GM19324 (cell line): ENCODE results near the gene IGF2BP2.
"Not testable (repeated sequence)": the region's sequence is repeated elsewhere in the genome, so short reads cannot be mapped to it uniquely, and the experiment has no call there.

Experiments used
- ATAC-seq: cut with Tn5 transposase; IDR thresholded peaks from one replicate; pipeline ENCODE4 v1.9.1; 2021; ENCODE audit warnings: mild to moderate bottlenecking, moderate library complexity; ENCODE audit not compliant: unreplicated experiment, low FRiP score

IGF2BP2 gene

DNA sequence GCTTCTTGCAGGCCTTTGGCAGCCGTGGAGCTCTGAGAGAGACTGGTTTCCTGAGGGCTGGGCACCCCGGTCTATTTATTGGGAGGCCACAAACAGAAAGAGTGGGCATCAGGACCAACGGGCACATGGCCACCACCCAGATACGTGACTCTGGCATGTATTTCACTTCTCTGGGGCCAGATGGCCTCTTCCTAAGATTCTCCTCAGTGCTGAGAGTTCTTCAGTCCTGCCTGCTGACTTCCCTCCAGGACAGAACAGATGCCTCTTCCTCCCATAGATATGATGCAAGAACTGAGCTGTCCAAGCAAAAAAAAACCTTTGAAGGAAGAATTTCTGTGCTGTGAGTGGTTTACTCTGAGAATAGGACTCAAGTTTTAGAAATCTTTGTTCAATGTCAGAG, 107.7 kb downstream of the IGF2BP2 start:
- ATAC-seq: no peak

DNA sequence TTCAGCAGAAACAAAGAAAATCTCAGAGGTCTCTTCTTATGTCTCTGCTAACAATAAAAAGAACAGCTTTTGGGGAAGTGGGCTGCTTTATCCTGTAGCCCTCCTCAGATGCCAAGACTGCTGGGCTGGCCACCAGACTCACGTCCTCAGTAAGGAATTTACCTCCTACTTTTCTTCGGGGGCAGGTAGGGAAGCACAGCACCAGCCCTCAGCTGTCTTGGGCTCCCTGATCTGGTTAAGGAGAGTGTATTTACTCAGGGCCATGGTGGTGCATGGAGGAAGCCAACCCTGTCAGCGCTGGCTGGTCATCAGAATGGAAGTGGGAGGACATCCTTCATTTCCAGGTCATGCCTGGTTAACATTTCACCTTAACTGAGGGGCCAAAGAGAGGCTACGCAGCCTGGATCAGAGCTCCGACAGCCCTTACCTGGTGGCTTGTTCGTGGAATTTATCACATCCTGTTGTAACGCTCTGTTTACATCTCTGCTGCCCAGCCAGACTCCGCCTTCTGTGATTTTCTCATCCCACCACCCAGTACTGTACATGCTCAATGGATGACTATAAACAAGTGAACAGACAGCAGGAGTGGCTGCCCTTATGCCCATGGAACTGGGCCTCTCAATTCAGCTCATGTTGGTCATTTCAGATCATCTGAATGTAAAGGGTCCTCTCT, 108.3 kb downstream of the IGF2BP2 start:
- ATAC-seq: no peak

DNA sequence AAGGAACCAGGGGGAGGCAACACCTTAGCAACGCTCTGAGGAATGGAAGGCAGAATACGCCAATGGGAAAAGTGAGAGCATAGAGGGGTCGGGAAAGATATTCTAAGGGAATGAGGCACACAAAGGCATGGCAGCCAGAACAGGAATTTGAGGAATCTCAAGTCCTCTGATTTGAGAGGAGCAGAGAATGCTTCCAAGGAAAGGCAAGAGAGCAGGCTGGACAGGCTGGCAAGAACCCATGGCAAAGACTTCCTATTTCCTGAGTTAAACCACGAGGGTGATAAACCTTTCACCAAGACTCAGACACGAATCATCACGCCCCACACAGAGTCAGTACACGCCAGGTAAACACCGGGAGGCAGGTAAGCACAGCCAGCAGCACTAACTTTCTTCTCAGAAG, 109.8 kb downstream of the IGF2BP2 start:
- ATAC-seq: no peak

DNA sequence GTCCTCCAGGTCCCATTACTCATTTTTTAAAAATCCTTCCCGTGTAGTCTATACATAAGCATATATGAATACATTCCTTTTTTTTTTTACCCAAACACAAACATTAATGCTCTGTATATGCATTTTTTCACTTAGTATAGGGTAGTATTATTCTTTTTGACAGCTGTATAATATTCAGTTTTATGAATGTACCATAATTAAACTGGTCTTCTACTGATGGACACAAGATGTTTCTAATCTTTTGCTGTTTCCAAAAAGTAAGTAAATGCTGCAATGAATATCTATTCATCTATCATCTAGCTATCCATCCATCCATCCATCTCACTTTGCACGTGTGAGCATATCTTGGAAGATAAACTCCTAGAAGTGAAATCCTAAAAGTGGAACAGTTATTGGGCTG, 110.8 kb downstream of the IGF2BP2 start:
- ATAC-seq: no peak

DNA sequence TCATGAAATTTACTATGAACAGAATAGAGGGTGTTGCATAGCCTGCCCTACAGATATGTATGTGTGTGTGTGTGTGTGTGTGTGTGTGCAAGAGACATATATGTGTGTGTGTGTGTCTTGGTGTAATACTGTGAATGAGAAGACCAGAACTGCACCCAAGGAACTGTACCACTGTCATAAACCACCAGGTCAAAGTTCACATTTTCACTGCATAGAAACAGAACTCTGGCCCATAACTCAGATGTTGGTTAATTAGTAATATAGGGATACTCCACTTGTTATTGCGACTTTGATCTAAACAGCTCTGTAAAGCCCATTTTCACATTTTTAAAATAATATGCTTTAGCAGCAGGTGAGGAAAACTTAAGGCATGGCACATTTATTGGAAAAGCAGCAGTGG, 111.8 kb downstream of the IGF2BP2 start:
- no peak for ATAC-seq

DNA sequence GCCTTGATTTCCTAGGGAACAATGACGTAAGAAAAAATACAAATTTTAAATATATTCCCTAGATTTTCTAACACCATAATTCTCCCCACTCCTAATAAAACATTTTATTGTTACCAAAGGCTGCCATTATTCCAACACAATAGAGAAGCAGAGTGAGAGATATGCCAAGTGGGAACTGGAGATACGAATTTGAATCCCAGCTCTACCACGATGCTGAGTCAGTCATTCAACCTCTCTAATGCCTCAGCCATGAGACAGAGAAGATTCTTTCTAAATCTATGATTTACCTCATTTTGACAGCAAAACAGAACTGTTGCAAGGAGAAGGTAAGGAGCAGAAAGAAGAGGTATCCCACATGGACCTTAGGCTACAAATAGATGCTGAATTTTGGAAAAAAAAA, 112.5 kb downstream of the IGF2BP2 start:
- ATAC-seq: no peak

DNA sequence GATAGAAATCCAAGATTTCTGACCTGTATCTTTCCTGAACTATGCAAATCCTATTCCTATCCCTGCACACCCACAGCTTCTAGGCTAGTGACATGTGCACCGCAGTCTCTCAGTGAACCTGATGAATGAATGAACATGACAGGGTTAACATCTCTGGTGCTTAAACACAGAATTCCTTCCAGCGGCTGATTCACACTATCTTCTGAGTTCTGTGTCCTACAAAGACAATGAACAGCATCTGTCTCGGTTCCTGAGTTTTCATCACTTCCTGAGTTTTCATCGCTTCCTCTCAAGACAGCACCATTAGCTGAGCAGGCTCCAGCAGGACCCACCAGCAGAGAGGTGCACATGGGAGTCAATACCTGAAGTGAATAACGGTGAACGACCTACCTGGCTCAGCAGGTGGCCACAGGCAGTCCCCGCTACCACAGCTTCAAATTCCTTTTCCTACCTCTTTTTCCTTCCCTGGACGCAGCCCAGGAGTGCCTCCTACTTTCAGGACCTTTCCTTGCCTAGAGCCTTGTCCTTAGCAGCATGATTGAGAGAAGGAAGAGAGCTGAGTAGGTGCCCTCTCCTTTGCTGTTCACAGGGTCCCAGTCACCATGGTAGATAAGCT, 113.5 kb downstream of the IGF2BP2 start:
- ATAC-seq: no peak

DNA sequence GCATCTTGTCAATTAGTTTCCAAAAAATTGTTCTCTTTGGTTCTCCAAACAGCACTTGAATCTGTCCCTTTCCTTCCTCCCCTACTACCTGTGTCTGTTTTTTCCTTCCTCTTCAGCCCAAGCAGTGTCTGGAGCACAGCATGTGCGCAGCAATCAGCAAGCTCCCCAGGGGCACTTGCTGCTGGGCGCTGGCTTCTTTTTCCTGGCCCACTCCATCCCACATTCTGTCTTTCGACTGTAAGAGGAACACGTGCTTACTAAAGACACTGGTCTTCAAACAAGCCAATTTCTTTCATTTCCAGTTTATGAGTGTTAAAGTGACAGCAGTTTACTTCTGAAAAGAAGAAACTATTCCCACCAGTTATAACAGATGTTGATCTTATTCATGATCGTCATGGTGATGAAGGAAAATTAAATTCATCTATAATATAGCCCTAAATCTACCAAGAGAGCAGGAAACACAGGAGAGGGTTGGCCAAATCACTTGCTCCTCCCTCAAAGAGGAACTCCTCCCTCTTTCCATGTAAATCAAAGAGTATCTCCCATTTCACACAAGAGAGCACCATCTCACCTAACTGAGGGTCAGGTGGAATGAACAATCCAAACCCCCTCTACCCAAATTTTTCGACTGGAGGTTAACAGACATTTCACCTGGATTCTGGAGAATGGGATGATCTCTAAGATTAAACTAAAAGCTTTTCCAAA, 115.4 kb downstream of the IGF2BP2 start:
- ATAC-seq: no peak

DNA sequence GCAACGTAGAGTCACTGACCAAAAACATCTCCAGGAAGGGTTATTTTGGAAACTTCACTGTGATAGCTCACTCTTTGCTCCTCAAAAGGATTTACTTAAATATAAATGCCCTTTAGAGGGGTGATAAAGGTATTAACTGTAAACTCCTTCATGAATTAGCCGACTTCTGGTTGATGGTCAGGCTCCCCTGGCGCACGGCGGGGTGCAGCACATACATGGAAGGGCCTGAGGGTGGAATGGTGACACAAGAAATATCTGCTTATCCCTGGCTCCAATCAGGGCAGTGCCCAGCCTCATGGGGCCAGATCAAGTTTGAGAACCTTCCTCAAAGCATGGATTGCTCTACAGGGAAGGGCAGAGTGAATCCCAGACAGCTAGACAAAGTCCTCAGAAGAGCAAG, 116.5 kb downstream of the IGF2BP2 start:
- no peak for ATAC-seq

DNA sequence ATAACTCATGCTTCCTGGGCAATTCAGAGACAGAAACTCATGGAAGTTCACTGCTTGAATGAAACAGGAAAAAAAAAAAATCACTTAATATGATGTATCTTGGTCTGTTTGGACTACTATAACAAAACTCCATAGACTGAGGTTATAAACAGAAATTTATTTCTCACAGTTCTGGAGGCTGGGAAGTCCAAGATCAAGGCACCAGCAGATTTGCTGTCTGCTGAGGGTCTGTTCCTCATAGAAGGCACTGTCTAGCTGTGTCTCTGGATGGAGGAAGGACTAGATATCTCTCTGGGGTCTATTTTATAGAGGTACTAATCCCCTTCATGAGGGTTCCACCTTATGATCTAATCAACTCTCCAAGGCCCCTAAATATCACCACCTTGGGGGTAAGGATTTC, 119.3 kb downstream of the IGF2BP2 start:
- no peak for ATAC-seq

DNA sequence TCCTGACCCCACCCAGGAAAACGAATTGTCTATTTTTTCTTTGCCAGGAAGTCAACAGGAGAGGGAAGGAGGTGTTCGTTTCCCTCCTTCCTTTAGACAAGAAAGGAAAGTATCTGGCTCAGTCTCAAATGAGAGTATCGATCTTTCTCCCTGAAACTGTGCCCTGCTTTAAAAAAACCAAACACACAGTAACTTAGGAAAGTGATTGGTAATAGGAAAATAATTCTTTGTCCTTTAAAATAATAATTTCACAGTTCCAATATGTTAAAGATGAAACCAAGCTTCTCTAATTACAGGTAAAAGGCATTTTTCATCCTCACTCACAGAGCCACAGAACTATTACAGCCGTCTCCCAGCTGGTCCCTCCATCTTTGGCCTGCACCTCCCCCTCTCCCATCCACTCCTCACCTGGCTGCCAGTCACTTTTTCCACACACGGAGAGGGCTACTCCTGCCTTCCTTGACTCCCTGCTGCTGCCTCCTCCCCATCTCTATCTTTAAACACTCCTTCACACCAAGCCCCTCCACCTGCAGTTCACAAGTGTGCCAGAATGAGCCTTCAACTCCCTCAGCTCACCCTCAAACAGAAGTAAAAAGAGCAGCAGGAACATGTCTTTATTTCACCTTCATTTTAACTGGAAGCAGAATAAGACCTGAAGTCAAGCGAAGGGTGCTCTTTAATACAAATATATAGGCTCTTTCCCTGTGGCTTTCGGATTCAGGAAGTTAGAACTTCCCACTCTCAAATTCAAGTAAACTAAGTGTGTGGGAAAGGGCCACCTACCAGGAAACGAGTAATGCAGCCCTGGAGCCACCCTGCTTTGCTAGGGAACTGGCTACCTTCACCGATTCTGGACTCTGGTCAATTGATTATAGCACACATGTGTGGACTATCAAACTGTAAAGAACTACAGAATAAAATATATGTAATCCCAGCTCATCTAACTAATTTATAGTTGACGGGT, 122.3 kb downstream of the IGF2BP2 start:
- ATAC-seq: no peak

DNA sequence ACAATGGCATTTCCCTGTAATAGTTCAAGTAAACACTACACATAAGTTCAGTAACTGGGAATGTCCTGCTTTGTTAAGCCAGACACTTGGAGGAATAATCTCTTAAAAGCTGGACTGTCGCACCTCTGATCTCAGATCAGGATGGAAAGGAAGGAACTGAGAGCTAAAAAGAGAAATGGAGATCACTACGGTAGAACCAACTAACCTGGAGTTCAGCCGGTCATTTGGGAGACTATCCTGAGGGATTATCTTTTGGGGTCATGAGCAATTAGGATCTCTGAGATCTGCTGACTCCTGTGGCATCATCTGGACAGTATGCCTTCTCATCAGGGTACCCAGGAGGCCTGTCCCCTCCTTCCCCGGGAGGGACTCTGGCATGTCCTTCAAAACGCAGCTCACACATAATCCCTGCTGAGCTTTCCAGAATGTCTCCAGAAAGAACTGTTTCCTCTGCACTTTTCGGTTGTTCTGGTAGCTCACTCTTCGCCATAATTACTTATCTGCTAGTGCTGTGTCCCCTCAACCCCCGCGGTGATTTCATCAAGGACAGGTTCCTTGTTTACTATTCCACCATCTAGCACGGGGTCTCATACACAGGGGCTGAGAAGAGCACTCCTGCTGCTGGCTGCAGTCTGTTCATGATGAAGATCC, 123.1 kb downstream of the IGF2BP2 start:
- no peak for ATAC-seq

DNA sequence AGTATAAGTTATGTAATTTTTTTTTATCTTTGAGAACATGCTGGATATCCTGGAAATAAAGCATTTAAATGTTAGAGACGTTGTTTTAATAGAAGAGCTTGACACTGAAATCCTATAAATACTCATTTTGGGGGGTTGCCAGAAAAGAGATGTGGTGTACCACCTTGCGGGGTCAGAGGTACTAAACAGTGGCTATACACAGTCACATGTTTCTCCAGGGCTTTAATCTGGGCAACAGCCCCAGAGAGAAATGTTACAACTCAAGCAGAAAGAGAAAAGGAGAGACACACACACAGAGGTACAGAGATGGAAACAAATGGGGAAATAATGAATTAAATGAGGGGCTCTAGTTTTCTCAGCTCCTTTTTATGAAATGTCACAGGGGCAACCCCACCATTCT, 124.9 kb downstream of the IGF2BP2 start:
- no peak for ATAC-seq

DNA sequence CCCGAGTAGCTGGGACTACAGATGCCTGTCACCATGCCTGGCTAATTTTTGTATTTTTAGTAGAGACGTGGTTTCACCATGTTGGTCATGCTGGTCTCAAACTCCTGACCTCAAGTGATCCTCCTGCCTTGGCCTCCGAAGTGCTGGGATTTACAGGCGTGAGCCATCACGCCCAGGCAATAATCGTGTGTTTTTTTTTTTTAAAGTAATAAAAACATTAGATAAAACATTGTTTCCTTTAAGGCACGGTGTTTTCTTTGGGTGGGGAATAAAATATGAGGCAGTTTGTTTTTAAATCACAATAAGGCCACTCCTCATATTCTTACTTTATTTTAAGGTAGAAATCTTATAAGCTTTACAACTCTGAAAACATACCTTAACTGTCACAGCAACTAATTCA, 127.6 kb downstream of the IGF2BP2 start:
- ATAC-seq: not testable (repeated sequence)

DNA sequence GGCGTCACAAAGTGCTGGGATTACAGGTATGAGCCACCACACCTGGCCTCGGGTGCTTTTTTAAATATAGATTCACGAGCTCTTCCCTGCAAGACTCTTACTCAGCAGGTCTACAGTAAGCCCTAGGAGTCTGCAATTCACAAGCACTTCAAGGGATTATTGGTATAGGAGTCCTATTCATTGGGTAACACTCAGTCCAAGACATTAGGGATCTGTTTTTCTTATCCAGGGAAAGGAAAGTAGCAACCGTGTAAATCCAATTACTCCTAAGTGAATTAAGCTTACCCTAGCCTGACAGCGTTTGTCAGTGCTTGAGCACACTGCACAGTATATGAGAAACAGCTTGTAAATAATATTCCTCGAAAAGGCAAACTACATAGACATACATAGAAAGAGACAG, 128.8 kb downstream of the IGF2BP2 start:
- ATAC-seq: no peak

DNA sequence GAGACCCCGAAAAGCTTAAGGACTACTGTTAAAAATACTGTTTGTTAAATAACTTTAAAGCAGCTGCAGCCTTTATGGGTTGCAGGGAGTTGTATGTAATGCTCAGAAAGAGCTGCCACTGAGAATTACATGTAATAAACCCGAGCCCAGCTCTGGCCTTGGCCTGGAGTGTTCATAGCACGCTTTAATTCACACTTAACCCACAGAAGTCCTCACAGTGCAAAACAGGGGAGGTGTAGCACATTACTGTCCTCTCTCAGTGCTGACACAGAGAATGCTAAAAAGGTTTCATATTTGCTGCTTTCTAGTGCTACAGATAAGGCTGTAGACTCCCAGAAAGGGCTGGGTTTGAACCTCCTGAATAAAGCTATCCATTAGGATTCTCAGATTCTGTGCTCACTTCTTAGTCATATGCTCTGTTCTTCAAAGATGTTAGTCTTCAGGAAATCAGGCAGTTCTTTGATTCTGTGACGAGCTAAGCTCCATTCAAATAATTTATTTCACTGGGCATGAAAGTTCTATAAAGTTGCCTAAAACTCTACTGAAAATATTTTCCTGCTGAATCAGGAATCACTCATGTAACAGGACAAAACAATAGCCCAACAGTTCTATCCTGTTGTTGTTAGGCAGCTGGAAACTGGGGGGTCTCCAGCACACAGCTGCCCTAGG, 130.7 kb downstream of the IGF2BP2 start:
- no peak for ATAC-seq

DNA sequence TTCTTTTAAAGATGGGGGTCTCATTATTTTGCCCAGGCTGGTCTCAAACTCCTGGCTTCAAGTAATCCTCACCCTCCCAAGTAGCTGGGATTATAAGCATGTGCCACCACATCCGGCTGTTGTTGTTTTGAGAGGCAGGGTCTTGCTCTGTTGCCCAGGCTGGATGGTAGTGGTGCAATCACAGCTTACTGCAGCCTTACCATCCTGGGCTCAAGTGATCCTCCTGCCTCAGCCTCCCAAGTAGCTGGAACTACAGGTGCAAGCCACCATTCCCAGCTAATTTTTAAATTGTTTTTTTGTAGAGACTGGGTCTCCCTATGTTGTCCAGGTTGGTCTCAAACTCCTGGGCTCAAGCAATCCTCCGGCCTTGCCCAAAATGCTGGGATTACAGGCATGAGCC, 133.2 kb downstream of the IGF2BP2 start:
- ATAC-seq: no peak

DNA sequence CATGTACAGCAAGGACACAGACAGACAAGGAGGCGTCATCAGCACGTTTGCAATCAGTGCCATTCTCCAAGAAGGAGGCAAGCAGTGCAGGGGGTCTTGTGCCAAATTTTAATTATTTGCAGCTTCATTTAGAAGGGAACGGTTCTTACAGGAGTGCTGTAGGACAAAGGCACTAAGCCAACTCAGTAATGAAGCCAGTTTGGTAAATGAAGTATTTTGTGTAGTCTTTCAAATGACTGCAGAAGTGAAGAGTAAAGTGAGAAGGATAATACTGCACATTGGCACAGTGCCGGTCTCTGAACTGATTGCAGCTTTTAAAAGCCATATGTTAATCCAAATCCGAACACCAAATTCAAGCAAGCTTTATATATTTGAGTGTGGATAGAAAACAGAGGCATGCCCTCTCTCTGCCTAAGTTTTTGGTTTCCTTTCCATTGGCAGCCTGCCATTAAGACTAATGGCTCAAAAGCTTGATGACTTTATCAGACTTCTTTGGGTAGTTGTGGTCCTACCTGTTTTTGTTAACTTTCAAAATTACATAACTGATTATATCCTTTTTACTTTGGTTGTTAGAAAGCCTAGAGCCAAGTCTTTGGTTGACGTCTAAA, 137.5 kb downstream of the IGF2BP2 start:
- no peak for ATAC-seq

DNA sequence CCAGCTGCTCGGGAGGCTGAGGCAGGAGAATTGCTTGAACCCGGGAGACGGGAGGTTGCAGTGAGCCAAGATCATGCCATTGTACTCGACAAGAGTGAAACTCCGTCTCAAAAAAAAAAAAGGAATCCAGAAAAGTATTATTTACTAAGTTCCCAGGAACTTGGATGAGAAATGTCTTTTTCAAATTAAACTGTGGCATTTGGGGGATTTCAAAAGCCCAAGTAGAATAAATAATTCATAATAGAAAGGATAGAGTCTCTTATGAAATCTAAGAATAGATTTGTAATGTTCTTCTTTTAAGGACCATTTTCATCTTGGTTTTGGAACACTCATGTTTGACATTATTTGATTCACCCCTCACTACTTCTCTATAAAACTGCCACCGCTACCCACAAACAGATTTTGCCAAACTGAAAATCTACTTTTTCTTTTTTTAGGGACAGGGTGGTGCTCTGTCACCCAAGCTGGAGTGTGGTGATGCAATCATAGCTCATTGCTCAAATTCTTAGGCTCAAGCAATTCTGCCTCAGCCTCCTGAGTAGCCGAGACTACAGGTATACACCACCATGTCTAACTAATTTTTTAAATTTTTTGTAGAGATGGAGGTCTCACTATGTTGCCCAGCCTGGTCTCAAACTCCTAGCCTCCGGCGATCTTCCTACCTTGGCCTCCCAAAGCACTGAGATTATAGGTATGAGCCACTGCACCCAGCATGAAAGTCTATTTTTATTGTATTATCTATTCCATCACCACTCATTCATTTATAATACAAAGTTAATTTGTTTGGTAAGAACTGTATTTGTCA, 139.4 kb downstream of the IGF2BP2 start:
- ATAC-seq: no peak
